IMR-90 (cell line): ENCODE results near the gene SPEF2. TPM values are rescaled to one million over a fixed set of nuclear protein-coding genes. Genes with fewer than 3 reads are reported as not detected.

Source experiments
- ATAC-seq: fragments of 200-7000 bp; cut with Tn5 transposase; 2 replicates; pipeline ENCODE4 v1.9.1; 2020; ENCODE audit warnings: low read depth, mild to moderate bottlenecking, moderate library complexity
- BruUV-seq: library from RNA; stranded (reverse); fragments of 400-500 nt; replicated peaks from 2 replicates; lab custom pipeline; 2021; lab: Mats Ljungman, UMichigan
- CTCF ChIA-PET: fragments of 300-600 bp; formaldehyde crosslinking; extraction: SDS; loops from one replicate; lab custom pipeline; 2021; ENCODE audit warnings: antibody characterized with exemption; lab: Yijun Ruan, JAX
- POLR2A ChIA-PET: fragments of 300-600 bp; sonication (Branson Sonifier 250); formaldehyde crosslinking; loops from one replicate; lab custom pipeline; 2022; ENCODE audit warnings: antibody characterized with exemption; ENCODE audit not compliant: unreplicated experiment; lab: Charles Lee
- DNase-seq: peaks from one replicate; pipeline ENCODE4 v3.0.0; 2013
- H2AFZ ChIP-seq: replicated peaks from 2 replicates; pipeline ENCODE3; 2013; ENCODE audit warnings: low read length, mild to moderate bottlenecking; ENCODE audit not compliant: poor library complexity
- H2AK5ac ChIP-seq: 2 replicates; pipeline ENCODE4 v1.6.1; 2013; ENCODE audit warnings: low read depth, low read length, inconsistent platforms
- H2AK9ac ChIP-seq: replicated peaks from 2 replicates; pipeline ENCODE3; 2013; ENCODE audit warnings: mild to moderate bottlenecking, low read depth, low read length, moderate library complexity; ENCODE audit not compliant: poor library complexity
- H2BK120ac ChIP-seq: 2 replicates; pipeline ENCODE4 v1.6.1; 2013; ENCODE audit warnings: low read depth, low read length, inconsistent platforms
- H2BK15ac ChIP-seq: 3 replicates; pipeline ENCODE4 v1.6.1; 2013; ENCODE audit warnings: low read depth, low read length, inconsistent platforms
- H2BK20ac ChIP-seq: 2 replicates; pipeline ENCODE4 v1.6.1; 2013; ENCODE audit warnings: low read depth, mild to moderate bottlenecking, inconsistent platforms, low read length, moderate library complexity
- H2BK5ac ChIP-seq: 2 replicates; pipeline ENCODE4 v1.6.1; 2013; ENCODE audit warnings: mild to moderate bottlenecking, low read depth, low read length, inconsistent platforms; ENCODE audit not compliant: poor library complexity, severe bottlenecking
- H3K14ac ChIP-seq: replicated peaks from 2 replicates; pipeline ENCODE4 v1.6.1; 2013; ENCODE audit warnings: low read depth, low read length, inconsistent platforms
- H3K18ac ChIP-seq: 2 replicates; pipeline ENCODE4 v1.6.1; 2013; ENCODE audit warnings: low read depth, low read length, control low read depth
- H3K23ac ChIP-seq: 2 replicates; pipeline ENCODE4 v1.6.1; 2013; ENCODE audit warnings: low read depth, low read length, inconsistent platforms
- H3K27ac ChIP-seq: 2 replicates; pipeline ENCODE4 v1.5.1; 2013; ENCODE audit warnings: mild to moderate bottlenecking, control low read depth, low read length; ENCODE audit not compliant: insufficient read depth
- H3K27me3 ChIP-seq: 2 replicates; pipeline ENCODE4 v1.6.1; 2013; ENCODE audit warnings: low read length; ENCODE audit not compliant: control insufficient read depth, insufficient read depth
- H3K36me3 ChIP-seq: 2 replicates; pipeline ENCODE4 v1.6.1; 2013; ENCODE audit warnings: low read length, mixed read lengths; ENCODE audit not compliant: control insufficient read depth, insufficient read depth
- H3K4ac ChIP-seq: 2 replicates; pipeline ENCODE4 v1.6.1; 2013; ENCODE audit warnings: low read depth, low read length, inconsistent platforms
- H3K4me1 ChIP-seq: 2 replicates; pipeline ENCODE4 v1.6.1; 2013; ENCODE audit warnings: low read length, mixed read lengths; ENCODE audit not compliant: control insufficient read depth, insufficient read depth
- H3K4me2 ChIP-seq: 2 replicates; pipeline ENCODE4 v1.6.1; 2013; ENCODE audit warnings: low read depth, mild to moderate bottlenecking, control low read depth, low read length, moderate library complexity
- H3K4me3 ChIP-seq: 2 replicates; pipeline ENCODE4 v1.5.1; 2013; ENCODE audit warnings: low read depth, mild to moderate bottlenecking, control low read depth, low read length, moderate library complexity; ENCODE audit not compliant: insufficient read depth
- H3K56ac ChIP-seq: 2 replicates; pipeline ENCODE4 v1.6.1; 2013; ENCODE audit warnings: low read length, inconsistent platforms; ENCODE audit not compliant: insufficient read depth; ENCODE audit errors: extremely low read depth
- H3K79me1 ChIP-seq, 2 experiments: 2 replicates each; pipeline ENCODE4 v1.6.1; 2013; ENCODE audit warnings: low read length in 2 of 2, inconsistent platforms in 1 of 2, low read depth in 1 of 2
- H3K9ac ChIP-seq: 2 replicates; pipeline ENCODE4 v1.6.1; 2013; ENCODE audit warnings: low read depth, low read length, control low read depth
- H3K9me1 ChIP-seq: 2 replicates; pipeline ENCODE4 v1.6.1; 2013; ENCODE audit warnings: low read length, inconsistent platforms; ENCODE audit not compliant: insufficient read depth
- H3K9me3 ChIP-seq: 2 replicates; pipeline ENCODE4 v1.6.1; 2013; ENCODE audit warnings: low read length; ENCODE audit not compliant: control insufficient read depth, insufficient read depth
- H4K20me1 ChIP-seq: 2 replicates; pipeline ENCODE4 v1.6.1; 2013; ENCODE audit warnings: low read length, inconsistent platforms; ENCODE audit not compliant: insufficient read depth
- H4K5ac ChIP-seq: 2 replicates; pipeline ENCODE4 v1.6.1; 2013; ENCODE audit warnings: mild to moderate bottlenecking, low read depth, low read length, control low read depth
- H4K8ac ChIP-seq, 2 experiments: 2 replicates each; pipeline ENCODE4 v1.6.1; 2013; ENCODE audit warnings: low read depth in 2 of 2, low read length in 2 of 2, control low read depth in 1 of 2, inconsistent platforms in 1 of 2
- H4K91ac ChIP-seq: 2 replicates; pipeline ENCODE4 v1.6.1; 2013; ENCODE audit warnings: low read depth, low read length, inconsistent platforms; ENCODE audit not compliant: insufficient read depth
- CTCF ChIP-seq: conservative IDR thresholded peaks from 2 replicates; pipeline ENCODE4 v1.5.1; 2012; ENCODE audit warnings: mild to moderate bottlenecking, low read depth, low read length, improper control_type of control experiment
- FOS ChIP-seq: fragments of 150-350 bp; IDR thresholded peaks from 2 replicates; pipeline ENCODE4 v1.6.1; 2016; ENCODE audit warnings: low read depth, low read length
- MAFK ChIP-seq: IDR thresholded peaks from 2 replicates; pipeline ENCODE4 v1.6.1; 2012; ENCODE audit warnings: low read depth, low read length, improper control_type of control experiment
- MAZ ChIP-seq: IDR thresholded peaks from 2 replicates; pipeline ENCODE4 v1.6.1; 2012; ENCODE audit warnings: low read depth, mild to moderate bottlenecking, low read length, improper control_type of control experiment, moderate library complexity, borderline replicate concordance
- dilution Hi-C: fragments of 300-500 bp; cut with HindIII; formaldehyde crosslinking; loops from one replicate; pipeline ENCODE4 v1.14.3; 2018; ENCODE audit warnings: low sequenced_read_pairs; ENCODE audit not compliant: unreplicated experiment
- in situ Hi-C: fragments of 300-500 bp; cut with MboI; formaldehyde crosslinking; loops from 3 replicates; pipeline ENCODE4 v1.14.3; 2019; ENCODE audit warnings: low sequenced_read_pairs, inconsistent platforms, mixed read lengths
- intact Hi-C: fragments of 100-400 bp; cut with micrococcal nuclease; formaldehyde crosslinking; loops from 2 replicates; pipeline ENCODE4 v1.10.0; 2022
- polyA plus RNA-seq, 3 experiments: library from polyadenylated mRNA; depleted of rRNA; stranded (reverse); fragments of >200 nt; gene quantifications; 2 replicates each; pipeline ENCODE4 v1.2.3, GENCODE V29; 2012; ENCODE audit warnings: low replicate concordance in 1 of 3
- total RNA-seq: library from RNA; depleted of rRNA; stranded (reverse); fragments of >200 nt; gene quantifications from 2 replicates; pipeline ENCODE4 v1.2.3, GENCODE V29; 2012

Gene SPEF2
- total and polyA plus RNA-seq, 2 of the 4 experiments (the other 2 are of a cell fraction), result 1.7 to 2.3 TPM

- no peak overlapping the region for H3K4ac ChIP-seq
- CTCF ChIA-PET, result no interaction called here
Measured at GRCh38 chr5:35847491-35847890, 229.8 kb downstream of the SPEF2 start.

More at GRCh38 chr5:35847491-35847890, 229.8 kb downstream of the SPEF2 start:
- ATAC-seq (no peak), DNase-seq (no peak)
- Histone ChIP-seq H4K91ac (no peak overlapping the region), H3K27me3 (no peaks in the 10 kb centered on the region), H3K4me2 (no peak overlapping the region), H3K4me3 (no peak overlapping the region), H3K56ac (no peak overlapping the region), H2AK5ac (no peak overlapping the region), H4K20me1 (no peaks in the 10 kb centered on the region), H4K5ac (no peak overlapping the region), H3K18ac (no peak overlapping the region), H3K4me1 (peaks cover 2% of the 10 kb centered on the region; the same call in 1 of the 2 replicates), H2BK20ac (no peak overlapping the region), H2BK15ac (no peak overlapping the region), H3K9ac (no peak overlapping the region), H3K23ac (no peak overlapping the region), H4K8ac (no peak overlapping the region), H3K27ac (no peak overlapping the region), H3K9me1 (no peaks in the 10 kb centered on the region), H2BK120ac (no peak overlapping the region), H3K79me1 (no peaks in the 10 kb centered on the region), H2BK5ac (no peak overlapping the region), H2AK9ac (no peak overlapping the region), H3K14ac (no peak overlapping the region), H2AFZ (no peak overlapping the region), H3K9me3 (peaks cover 5% of the 10 kb centered on the region), H3K36me3 (no peaks in the 10 kb centered on the region)
- POLR2A ChIA-PET, result no interaction called here
- TF ChIP-seq CTCF (no peak), MAFK (no peak), FOS (no peak), MAZ (no peak)
- no TSS peak for BruUV-seq
- intact Hi-C loops, result no loop called here
- dilution Hi-C loops, result no loop called here
- in situ Hi-C loops, result no loop called here
